DOHH2 (cell line): ENCODE measurements around the gene SLC45A3.

ENCODE experiments used
- EZH2phosphoT487 ChIP-seq: fragments of 200-600 bp; sonication (generic); IDR thresholded peaks from 2 replicates; pipeline ENCODE4 v1.6.1; 2017; ENCODE audit warnings: borderline replicate concordance, mild to moderate bottlenecking, antibody characterized with exemption, low read length, moderate library complexity, mixed read lengths
- TF ChIP-seq, protein P1 (sequence below): fragments of 200-600 bp; sonication (generic); IDR thresholded peaks from one replicate; pipeline ENCODE4 v1.5.1; 2014; ENCODE audit warnings: antibody characterized with exemption, mild to moderate bottlenecking, low read depth, low read length; ENCODE audit not compliant: poor library complexity, severe bottlenecking

DNA sequence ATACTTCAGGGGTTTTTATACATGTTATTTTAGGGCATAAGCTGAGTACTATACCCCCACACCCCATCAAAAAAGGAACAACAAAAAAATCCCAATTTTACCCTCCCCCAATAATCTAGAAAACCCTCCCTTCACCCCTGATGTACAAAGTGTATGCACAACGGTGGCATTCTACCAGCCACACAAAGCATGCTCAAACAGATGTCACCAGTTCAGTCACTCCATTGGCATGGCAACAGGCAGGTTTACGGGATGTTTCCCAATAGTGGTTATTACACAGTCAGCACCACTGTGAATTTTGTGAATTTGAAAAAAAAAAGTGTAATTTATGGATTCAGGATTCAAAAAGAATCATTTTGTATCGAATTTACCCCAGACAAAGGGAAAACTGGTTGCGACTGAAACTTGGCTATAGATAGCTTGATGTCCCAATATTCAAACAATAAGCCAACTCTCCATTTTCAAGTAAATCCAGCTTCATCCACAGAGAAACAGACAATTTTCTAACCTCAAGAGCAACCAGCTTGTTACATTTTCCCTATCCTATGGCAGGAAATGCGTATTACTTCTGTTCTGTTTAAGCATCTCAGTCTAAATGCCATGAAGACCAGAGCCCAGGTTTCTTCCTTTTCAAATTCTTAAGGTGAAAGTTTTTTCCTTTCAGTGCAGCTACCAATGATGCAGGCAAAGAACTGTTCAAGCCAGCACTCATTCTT, 34.0 kb upstream of the SLC45A3 start:
- TF ChIP-seq, protein P1, sequence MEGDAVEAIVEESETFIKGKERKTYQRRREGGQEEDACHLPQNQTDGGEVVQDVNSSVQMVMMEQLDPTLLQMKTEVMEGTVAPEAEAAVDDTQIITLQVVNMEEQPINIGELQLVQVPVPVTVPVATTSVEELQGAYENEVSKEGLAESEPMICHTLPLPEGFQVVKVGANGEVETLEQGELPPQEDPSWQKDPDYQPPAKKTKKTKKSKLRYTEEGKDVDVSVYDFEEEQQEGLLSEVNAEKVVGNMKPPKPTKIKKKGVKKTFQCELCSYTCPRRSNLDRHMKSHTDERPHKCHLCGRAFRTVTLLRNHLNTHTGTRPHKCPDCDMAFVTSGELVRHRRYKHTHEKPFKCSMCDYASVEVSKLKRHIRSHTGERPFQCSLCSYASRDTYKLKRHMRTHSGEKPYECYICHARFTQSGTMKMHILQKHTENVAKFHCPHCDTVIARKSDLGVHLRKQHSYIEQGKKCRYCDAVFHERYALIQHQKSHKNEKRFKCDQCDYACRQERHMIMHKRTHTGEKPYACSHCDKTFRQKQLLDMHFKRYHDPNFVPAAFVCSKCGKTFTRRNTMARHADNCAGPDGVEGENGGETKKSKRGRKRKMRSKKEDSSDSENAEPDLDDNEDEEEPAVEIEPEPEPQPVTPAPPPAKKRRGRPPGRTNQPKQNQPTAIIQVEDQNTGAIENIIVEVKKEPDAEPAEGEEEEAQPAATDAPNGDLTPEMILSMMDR, result no peak
- TF ChIP-seq EZH2phosphoT487, result no peak
